Measurements from ENCODE around the gene DCDC2.
A peak's percentile ranks its signal among the peaks of the same experiment; 100 is the strongest.
"Not testable (repeated sequence)": the region's sequence is repeated elsewhere in the genome, so short reads cannot be mapped to it uniquely, and the experiment has no call there.

Gene DCDC2

DNA sequence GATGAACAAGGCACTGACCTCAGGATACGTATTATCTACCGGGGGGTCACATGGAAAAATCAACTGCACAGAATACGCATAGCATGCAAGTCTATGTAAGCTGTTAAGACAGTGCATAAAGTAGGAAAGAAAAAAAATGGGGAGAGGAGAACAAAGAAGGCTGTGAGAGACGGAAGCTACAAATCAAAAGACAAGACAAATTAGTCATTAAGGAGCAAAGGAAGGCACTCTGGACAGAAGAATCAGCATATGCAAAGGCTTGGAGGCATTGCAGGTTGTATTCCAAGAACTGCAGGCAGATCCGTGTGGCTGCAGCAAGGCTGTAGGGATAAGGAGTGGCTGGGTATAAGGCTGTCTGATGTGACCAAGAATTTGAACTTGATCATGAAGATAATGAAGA, 142.9 kb downstream of the DCDC2 start:
- no peak for TF ChIP-seq CTCF (IDR thresholded peaks at IDR 0.05; ENCODE audit: extremely low read depth, insufficient read depth, missing control alignments)
- in situ Hi-C loops (cut with MboI; ENCODE audit: low pct_unique_long_range_greater_than_20kb, low sequenced_read_pairs, unreplicated experiment), result no loop called here
- no peak for DNase-seq (ENCODE audit: low spot score)

GRCh38 chr6:24207413-24207812, 150.4 kb downstream of the DCDC2 start:
- in situ Hi-C loops (cut with MboI; ENCODE audit: low pct_unique_long_range_greater_than_20kb, low sequenced_read_pairs, unreplicated experiment), result no loop called here
- no peak for DNase-seq (ENCODE audit: low spot score)
- TF ChIP-seq CTCF (IDR thresholded peaks at IDR 0.05; ENCODE audit: extremely low read depth, insufficient read depth, missing control alignments), result no peak

DNA sequence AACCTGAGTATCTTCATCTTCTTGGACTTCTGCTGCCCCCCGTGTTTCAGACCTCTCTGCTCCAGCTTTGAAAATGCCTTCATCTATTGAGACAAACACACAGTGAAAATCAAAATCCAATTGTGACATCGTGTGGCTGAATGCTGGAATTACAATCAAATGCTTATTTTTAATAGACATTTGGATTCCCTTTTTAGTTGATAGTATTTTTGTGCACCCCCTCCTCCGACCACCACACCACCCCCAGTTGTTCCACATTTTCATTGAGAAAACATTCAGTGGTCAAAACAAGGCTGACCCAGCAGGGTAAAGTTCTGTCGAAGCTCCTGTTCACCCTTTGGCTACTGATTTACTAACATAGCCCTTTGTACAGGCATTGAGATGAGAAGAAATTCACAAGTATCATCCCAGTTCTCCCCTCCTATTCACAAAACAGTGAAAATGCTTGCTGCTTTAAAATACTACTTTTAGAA, 152.8 kb downstream of the DCDC2 start:
- peak; percentile 66 for TF ChIP-seq CTCF (IDR thresholded peaks at IDR 0.05; ENCODE audit: extremely low read depth, insufficient read depth, missing control alignments)
- DNase-seq (ENCODE audit: low spot score), result peak; percentile 10
- in situ Hi-C loops (cut with MboI; ENCODE audit: low pct_unique_long_range_greater_than_20kb, low sequenced_read_pairs, unreplicated experiment), result no loop called here

DNA sequence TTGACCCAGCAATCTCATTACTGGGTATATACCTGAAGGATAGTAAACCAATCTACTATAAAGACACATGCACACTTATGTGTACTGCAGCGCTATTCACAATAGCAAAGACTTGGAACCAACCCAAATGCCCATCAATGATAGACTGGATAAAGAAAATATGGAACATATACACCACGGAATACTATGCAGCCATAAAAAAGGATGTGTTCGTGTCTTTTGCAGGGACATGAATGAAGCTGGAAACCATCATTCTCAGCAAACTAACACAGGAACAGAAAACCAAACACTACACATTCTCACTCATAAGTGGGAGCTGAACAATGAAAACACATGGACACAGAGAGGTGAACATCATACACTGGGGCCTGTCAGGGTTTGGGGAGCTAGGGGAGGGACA, 153.7 kb downstream of the DCDC2 start:
- in situ Hi-C loops (cut with MboI; ENCODE audit: low pct_unique_long_range_greater_than_20kb, low sequenced_read_pairs, unreplicated experiment); DNase-seq (ENCODE audit: low spot score): not testable (repeated sequence)

DNA sequence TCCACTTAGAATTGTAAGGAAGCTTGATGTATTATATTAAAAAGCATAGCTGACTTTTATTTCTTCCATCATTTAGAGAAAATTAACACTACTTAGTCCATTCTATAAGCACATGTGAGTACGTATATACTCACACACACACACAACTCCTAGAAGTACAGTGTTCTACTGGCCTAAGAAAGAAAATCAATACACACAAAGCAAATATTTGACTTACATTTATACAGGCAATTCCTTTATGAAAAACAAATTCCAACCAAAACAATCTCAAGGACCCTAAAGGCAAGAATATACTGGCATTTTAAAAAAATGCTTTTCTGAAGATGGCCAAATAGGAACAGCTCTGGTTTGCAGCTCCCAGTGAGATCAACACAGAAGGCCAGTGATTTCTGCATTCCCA, 160.0 kb downstream of the DCDC2 start:
- in situ Hi-C loops (cut with MboI; ENCODE audit: low pct_unique_long_range_greater_than_20kb, low sequenced_read_pairs, unreplicated experiment), result no loop called here
- no peak for TF ChIP-seq CTCF (IDR thresholded peaks at IDR 0.05; ENCODE audit: extremely low read depth, insufficient read depth, missing control alignments)
- DNase-seq (ENCODE audit: low spot score), result no peak

- no peak for DNase-seq (ENCODE audit: low spot score)
- in situ Hi-C loops (cut with MboI; ENCODE audit: low pct_unique_long_range_greater_than_20kb, low sequenced_read_pairs, unreplicated experiment), result no loop called here
- TF ChIP-seq CTCF (IDR thresholded peaks at IDR 0.05; ENCODE audit: extremely low read depth, insufficient read depth, missing control alignments), result no peak
These were observed 161.8 kb downstream of the DCDC2 start for GRCh38 chr6:24195836-24196597.

- no peak for DNase-seq (ENCODE audit: low spot score)
- in situ Hi-C loops (cut with MboI; ENCODE audit: low pct_unique_long_range_greater_than_20kb, low sequenced_read_pairs, unreplicated experiment), result no loop called here
- TF ChIP-seq CTCF (IDR thresholded peaks at IDR 0.05; ENCODE audit: extremely low read depth, insufficient read depth, missing control alignments), result no peak
These were observed 162.7 kb downstream of the DCDC2 start for GRCh38 chr6:24194978-24195700.

Measured in GM13977 (cell line).